HepG2 (cell line): ENCODE data around the gene MAP3K1. TPM values are rescaled to one million over a fixed set of nuclear protein-coding genes. Genes with fewer than 3 reads are reported as not detected.

Experiments used
- ERF ChIP-seq: IDR thresholded peaks from 2 replicates; pipeline ENCODE4 v1.6.1; 2018; ENCODE audit warnings: missing biosample characterization, missing genetic modification reagents
- GATA4 ChIP-seq: sonication (generic); IDR thresholded peaks from 2 replicates; pipeline ENCODE4 v1.6.1; 2016; ENCODE audit warnings: antibody characterized with exemption, low read depth, borderline replicate concordance
- GATAD1 ChIP-seq: IDR thresholded peaks from 2 replicates; pipeline ENCODE4 v1.6.1; 2016; ENCODE audit warnings: missing genetic modification reagents, missing compliant biosample characterization
- GPBP1L1 ChIP-seq: sonication (generic); formaldehyde crosslinking; IDR thresholded peaks from 2 replicates; pipeline ENCODE4 v1.5.0; 2020; ENCODE audit warnings: mild to moderate bottlenecking, missing genetic modification reagents
- HMG20A ChIP-seq: IDR thresholded peaks from 2 replicates; pipeline ENCODE4 v1.6.1; 2016; ENCODE audit warnings: borderline replicate concordance
- HNRNPLL ChIP-seq: fragments of 200-400 bp; formaldehyde crosslinking; IDR thresholded peaks from 2 replicates; pipeline ENCODE4 v1.6.1; 2017; ENCODE audit warnings: mild to moderate bottlenecking, low read depth, low read length; ENCODE audit not compliant: poor library complexity, severe bottlenecking
- HOXA3 ChIP-seq: sonication (generic); formaldehyde crosslinking; IDR thresholded peaks from 2 replicates; pipeline ENCODE4 v1.5.0; 2020; ENCODE audit warnings: missing genetic modification reagents
- MTF2 ChIP-seq: sonication (generic); formaldehyde crosslinking; IDR thresholded peaks from 2 replicates; pipeline ENCODE4 v1.5.0; 2020; ENCODE audit warnings: missing genetic modification reagents, borderline replicate concordance
- MYC ChIP-seq: sonication (generic); formaldehyde crosslinking; IDR thresholded peaks from 2 replicates; pipeline ENCODE4 v1.9.0; 2021; ENCODE audit warnings: missing genetic modification reagents, borderline replicate concordance
- NR1H2 ChIP-seq: sonication (generic); formaldehyde crosslinking; IDR thresholded peaks from 2 replicates; pipeline ENCODE4 v1.8.1; 2022; ENCODE audit warnings: low read depth, missing genetic modification reagents, borderline replicate concordance
- PRDM15 ChIP-seq: sonication (generic); formaldehyde crosslinking; IDR thresholded peaks from 2 replicates; pipeline ENCODE4 v1.4.0; 2020; ENCODE audit warnings: missing genetic modification reagents
- PRDM4 ChIP-seq: sonication (generic); formaldehyde crosslinking; IDR thresholded peaks from 2 replicates; pipeline ENCODE4 v1.9.0; 2021; ENCODE audit warnings: missing genetic modification reagents, borderline replicate concordance
- RBFOX2 ChIP-seq: fragments of 200-400 bp; formaldehyde crosslinking; IDR thresholded peaks from 2 replicates; pipeline ENCODE4 v1.6.1; 2017; ENCODE audit warnings: low read depth, mild to moderate bottlenecking, low read length
- RORA ChIP-seq: sonication (generic); formaldehyde crosslinking; IDR thresholded peaks from 2 replicates; pipeline ENCODE4 v1.5.0; 2020; ENCODE audit warnings: mild to moderate bottlenecking, missing genetic modification reagents, moderate library complexity
- SRSF9 ChIP-seq: fragments of 200-400 bp; formaldehyde crosslinking; IDR thresholded peaks from 2 replicates; pipeline ENCODE4 v1.6.1; 2018; ENCODE audit warnings: borderline replicate concordance, mild to moderate bottlenecking, low read depth, low read length; ENCODE audit not compliant: insufficient read depth, poor library complexity, severe bottlenecking
- TEF ChIP-seq: sonication (generic); formaldehyde crosslinking; IDR thresholded peaks from 2 replicates; pipeline ENCODE4 v1.5.0; 2020; ENCODE audit warnings: missing genetic modification reagents
- ZGPAT ChIP-seq: IDR thresholded peaks from 2 replicates; pipeline ENCODE4 v1.6.1; 2016; ENCODE audit warnings: mild to moderate bottlenecking
- ZNF33B ChIP-seq: sonication (generic); formaldehyde crosslinking; IDR thresholded peaks from 2 replicates; pipeline ENCODE4 v1.5.1; 2020; ENCODE audit warnings: mild to moderate bottlenecking, missing genetic modification reagents
- ZNF543 ChIP-seq: sonication (generic); formaldehyde crosslinking; IDR thresholded peaks from 2 replicates; pipeline ENCODE4 v1.4.0; 2020; ENCODE audit warnings: mild to moderate bottlenecking, missing genetic modification reagents
- ZNF660 ChIP-seq: sonication (generic); formaldehyde crosslinking; IDR thresholded peaks from 2 replicates; pipeline ENCODE4 v1.5.1; 2020; ENCODE audit warnings: mild to moderate bottlenecking, low read depth, missing genetic modification reagents, borderline replicate concordance
- polyA plus RNA-seq, 8 experiments: library from polyadenylated mRNA; depleted of rRNA in 3 of 8; stranded (reverse) in 7 of 8; unstranded in 1 of 8; fragments of >200 nt; fragmentation: Illumina TruSeq in 4 of 8; extraction: Trizol in 4 of 8; gene quantifications; 2 replicates each; pipeline versions ENCODE4 v1.2.1 to v1.2.3, GENCODE V29; 2011 to 2016; ENCODE audit warnings: low read depth in 4 of 8, missing spikeins in 1 of 8, mixed read lengths in 1 of 8; ENCODE audit not compliant: insufficient read depth in 1 of 8
- total RNA-seq, 5 experiments: library from RNA; depleted of rRNA; stranded (reverse); fragments of >200 nt; fragmentation: Illumina TruSeq; extraction: Trizol; gene quantifications; 2 replicates each; pipeline ENCODE4 v1.2.3, GENCODE V29; 2016; ENCODE audit warnings: low read depth in 1 of 5

Gene MAP3K1
- total and polyA plus RNA-seq, 2 of the 13 experiments (the other 11 are each of a cell fraction or from before 2014, with no cell fraction given), result 16.4 to 30.3 TPM

GRCh38 chr5:56816546-56817081 is 1.3 kb downstream of the MAP3K1 start (continued):
- TF ChIP-seq RORA (CRISPR knock-in tag) (no peak), TEF (CRISPR knock-in tag) (no peak), PRDM4 (CRISPR knock-in tag) (no peak), GATAD1 (CRISPR knock-in tag) (peak; percentile 55; the same call in 1 of the 2 replicates), GATA4 (no peak), HOXA3 (peak; percentile 59), MTF2 (CRISPR knock-in tag) (no peak), ZGPAT (CRISPR knock-in tag) (peak; percentile 82), ZNF33B (CRISPR knock-in tag) (no peak), ZNF543 (CRISPR knock-in tag) (0 out of 2 replicates have a peak, but pooled peaks have one; percentile 32), MYC (peak; percentile 18; the same call in 1 of the 2 replicates), HNRNPLL (peak; percentile 91), PRDM15 (CRISPR knock-in tag) (no peak), ERF (peak; percentile 62; the same call in 1 of the 2 replicates), SRSF9 (no peak), NR1H2 (CRISPR knock-in tag) (0 out of 2 replicates have a peak, but pooled peaks have one; percentile 27), GPBP1L1 (CRISPR knock-in tag) (no peak), RBFOX2 (peak; percentile 83), HMG20A (CRISPR knock-in tag) (no peak), ZNF660 (CRISPR knock-in tag) (no peak)
